ENCODE data around the gene SIX1. TPM values are rescaled to one million over a fixed set of nuclear protein-coding genes. Genes with fewer than 3 reads are reported as not detected.

Gene SIX1
- total and polyA plus RNA-seq, 2 of the 4 experiments (the other 2 are of a cell fraction), result 7.7 to 15.0 TPM

DNA sequence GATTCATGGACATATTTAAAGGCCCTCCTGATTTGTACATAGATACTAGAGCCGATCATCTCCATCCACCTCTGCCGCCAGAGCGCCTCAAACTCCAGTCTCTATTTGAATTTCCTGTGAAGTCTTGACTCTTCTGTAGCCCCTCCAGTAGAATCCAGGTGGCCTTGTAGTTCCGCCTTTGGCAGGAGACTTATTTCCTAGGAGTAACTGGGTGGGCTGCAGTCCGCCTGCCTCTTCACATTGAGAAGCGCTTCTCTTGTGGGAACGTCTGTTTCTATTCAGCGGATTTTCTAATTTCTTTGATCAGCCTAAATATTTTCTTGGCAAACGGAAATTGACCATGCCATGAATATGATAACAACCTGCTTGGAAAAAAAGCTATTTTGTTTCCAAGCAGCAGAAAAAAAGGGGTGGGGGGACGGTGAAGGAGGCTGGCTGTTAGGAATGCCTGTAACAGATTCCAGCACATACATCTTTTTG, 9.0 kb upstream of the SIX1 start:
- H3K14ac ChIP-seq (replicated peaks; ENCODE audit: low read depth, low read length), result peak overlapping the region; percentile 99
- H3K9me1 ChIP-seq (ENCODE audit: insufficient read depth, low read length), result no peaks in the 10 kb centered on the region
- dilution Hi-C loops (cut with HindIII; ENCODE audit: low sequenced_read_pairs, unreplicated experiment), result no loop called here
- H2AFZ ChIP-seq (replicated peaks; ENCODE audit: low read length, poor library complexity), result peak overlapping the region; percentile 92
- H2BK15ac ChIP-seq (ENCODE audit: low read depth, low read length), result peak overlapping the region; percentile 97; the same call in 2 of the 3 replicates
- H3K23ac ChIP-seq (ENCODE audit: low read depth, low read length), result peak overlapping the region; percentile 92
- no TSS peak for BruUV-seq (replicated peaks)
- H3K4me2 ChIP-seq (ENCODE audit: low read depth, low read length), result peak overlapping the region; percentile 93
- H3K9me3 ChIP-seq (ENCODE audit: control insufficient read depth, insufficient read depth, low read length), result no peaks in the 10 kb centered on the region
- peak overlapping the region; percentile 78 for H3K4ac ChIP-seq (ENCODE audit: low read depth, low read length)
- 33% methylated on average over 1 of the region's 10 CpGs; no CpG with 5 or more reads in 1 of the 2 experiments for WGBS, 2 experiments (ENCODE audit: extremely low coverage in 2 of 2, insufficient read length in 1 of 2)
- peak overlapping the region; percentile 68 for H2AK9ac ChIP-seq (replicated peaks; ENCODE audit: low read depth, low read length, poor library complexity)
- CTCF ChIA-PET, result interaction anchor here (1.0 kb wide), 1 partner anchor 595 kb away, joined by 3 read pairs; no protein-coding TSS in a partner anchor
- DNase-seq (no peak), ATAC-seq (ENCODE audit: low read depth) (no peak)
- peak overlapping the region; percentile 41; the same call in 1 of the 2 replicates for H4K91ac ChIP-seq (ENCODE audit: insufficient read depth, low read depth, low read length)
- peak overlapping the region; percentile 84 for H4K5ac ChIP-seq (ENCODE audit: low read depth, low read length)
- intact Hi-C loops (cut with micrococcal nuclease), result no loop called here
- H4K20me1 ChIP-seq (ENCODE audit: insufficient read depth, low read length), result no peaks in the 10 kb centered on the region
- H2AK5ac ChIP-seq (ENCODE audit: low read depth, low read length), result peak overlapping the region; percentile 72; the same call in 1 of the 2 replicates
- peak overlapping the region; percentile 79 for H3K18ac ChIP-seq (ENCODE audit: low read depth, low read length)
- no peaks in the 10 kb centered on the region for H3K36me3 ChIP-seq (ENCODE audit: control insufficient read depth, insufficient read depth, low read length)
- in situ Hi-C loops (cut with MboI; ENCODE audit: low sequenced_read_pairs), result no loop called here
- H3K4me3 ChIP-seq (ENCODE audit: insufficient read depth, low read depth, low read length), result peak overlapping the region; percentile 77; the same call in 1 of the 2 replicates
- peaks cover 18% of the 10 kb centered on the region for H3K4me1 ChIP-seq (ENCODE audit: control insufficient read depth, insufficient read depth, low read length)
- no peaks in the 10 kb centered on the region for H3K27me3 ChIP-seq (ENCODE audit: control insufficient read depth, insufficient read depth, low read length)
- peak overlapping the region; percentile 87 for H2BK5ac ChIP-seq (ENCODE audit: low read depth, low read length, poor library complexity, severe bottlenecking)
- H2BK120ac ChIP-seq (ENCODE audit: low read depth, low read length), result peak overlapping the region; percentile 96
- peak overlapping the region; percentile 96; the same call in 1 of the 2 replicates for H3K27ac ChIP-seq (ENCODE audit: insufficient read depth, low read length)
- H4K8ac ChIP-seq (ENCODE audit: low read depth in 2 of 2, low read length in 2 of 2), result peak overlapping the region; percentile 94 to 96
- peak overlapping the region; percentile 96 for H3K9ac ChIP-seq (ENCODE audit: low read depth, low read length)
- TF ChIP-seq MXI1 (IDR thresholded peaks at IDR 0.05; ENCODE audit: borderline replicate concordance, low read depth, low read length) (no peak), RCOR1 (IDR thresholded peaks at IDR 0.05; ENCODE audit: insufficient replicate concordance, low read length) (no peak), CEBPB (IDR thresholded peaks at IDR 0.05; ENCODE audit: low read depth, low read length) (no peak), CHD1 (IDR thresholded peaks at IDR 0.05; ENCODE audit: low read depth, low read length) (no peak), MAZ (IDR thresholded peaks at IDR 0.05; ENCODE audit: borderline replicate concordance, low read depth, low read length) (no peak), MAFK (IDR thresholded peaks at IDR 0.05; ENCODE audit: low read depth, low read length) (no peak), RAD21 (IDR thresholded peaks at IDR 0.05; ENCODE audit: low read length) (no peak), CTCF (conservative IDR thresholded peaks at IDR 0.05; ENCODE audit: low read depth, low read length) (no peak), SMC3 (IDR thresholded peaks at IDR 0.05; ENCODE audit: low read depth, low read length) (no peak), ELK1 (IDR thresholded peaks at IDR 0.05; ENCODE audit: borderline replicate concordance, low read depth, low read length) (no peak), NFE2L2 (IDR thresholded peaks at IDR 0.05; ENCODE audit: low read depth, low read length) (no peak), POLR2A (IDR thresholded peaks at IDR 0.05; ENCODE audit: low read depth, low read length) (no peak), BHLHE40 (IDR thresholded peaks at IDR 0.05; ENCODE audit: low read depth, low read length) (no peak), RFX5 (IDR thresholded peaks at IDR 0.05; ENCODE audit: low read depth, low read length) (no peak), FOS (IDR thresholded peaks at IDR 0.05; ENCODE audit: low read depth, low read length) (no peak)
- TF ChIP-seq, protein P1, sequence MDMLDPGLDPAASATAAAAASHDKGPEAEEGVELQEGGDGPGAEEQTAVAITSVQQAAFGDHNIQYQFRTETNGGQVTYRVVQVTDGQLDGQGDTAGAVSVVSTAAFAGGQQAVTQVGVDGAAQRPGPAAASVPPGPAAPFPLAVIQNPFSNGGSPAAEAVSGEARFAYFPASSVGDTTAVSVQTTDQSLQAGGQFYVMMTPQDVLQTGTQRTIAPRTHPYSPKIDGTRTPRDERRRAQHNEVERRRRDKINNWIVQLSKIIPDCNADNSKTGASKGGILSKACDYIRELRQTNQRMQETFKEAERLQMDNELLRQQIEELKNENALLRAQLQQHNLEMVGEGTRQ (IDR thresholded peaks at IDR 0.05; ENCODE audit: low read depth, low read length), result no peak
- 0 out of 2 replicates have a peak overlapping the region, but pooled peaks have one; percentile 24 for H2BK20ac ChIP-seq (ENCODE audit: low read depth, low read length)
- POLR2A ChIA-PET (ENCODE audit: unreplicated experiment), result no interaction called here
- peak overlapping the region; percentile 94; the same call in 1 of the 2 replicates for H3K56ac ChIP-seq (ENCODE audit: extremely low read depth, insufficient read depth, low read length)
- peaks cover 2 to 13% of the 10 kb centered on the region in 2 experiments; a peak in 2 of 4 replicates for H3K79me1 ChIP-seq (ENCODE audit: low read depth in 1 of 2, low read length in 2 of 2)
